Natural killer cell (primary cell): ENCODE measurements around the gene RFX3. TPM values are rescaled to one million over a fixed set of nuclear protein-coding genes. Genes with fewer than 3 reads are reported as not detected.

Experiments
- ATAC-seq, 3 donors: fragments of 150-1000 bp in 2 of 3; fragments of 200-7000 bp in 1 of 3; cut with Tn5 transposase; 1 replicate in 1 of 3; 2 replicates in 2 of 3; pipeline ENCODE4 v1.10.0; 2021; ENCODE audit warnings: mild to moderate bottlenecking in 2 of 3, moderate library complexity in 2 of 3
- DNase-seq, 2 donors: peaks; one replicate each; pipeline versions ENCODE4 v3.0.0 to v3.0.0-alpha.2; 2013 to 2021; ENCODE audit warnings: mixed read lengths in 1 of 2
- H3K27ac ChIP-seq: one replicate; pipeline ENCODE4 v1.5.1; 2013; ENCODE audit warnings: mild to moderate bottlenecking, low read length
- H3K27me3 ChIP-seq: one replicate; pipeline ENCODE4 v1.6.1; 2013; ENCODE audit warnings: low read length; ENCODE audit not compliant: control insufficient read depth, insufficient read depth
- H3K36me3 ChIP-seq: one replicate; pipeline ENCODE4 v1.6.1; 2013; ENCODE audit warnings: low read length; ENCODE audit not compliant: control insufficient read depth, insufficient read depth
- H3K4me1 ChIP-seq: one replicate; pipeline ENCODE4 v1.6.1; 2013; ENCODE audit warnings: low read length; ENCODE audit not compliant: control insufficient read depth, insufficient read depth
- H3K4me3 ChIP-seq: one replicate; pipeline ENCODE4 v1.5.1; 2013; ENCODE audit warnings: low read length
- H3K9me3 ChIP-seq: one replicate; pipeline ENCODE4 v1.6.1; 2013; ENCODE audit warnings: low read length; ENCODE audit not compliant: control insufficient read depth, insufficient read depth
- H3K27ac Mint-ChIP-seq, 2 donors: one replicate each; pipeline ENCODE4 v1.8.0; 2022; ENCODE audit warnings: mild to moderate bottlenecking in 2 of 2, mixed read lengths in 2 of 2, moderate library complexity in 1 of 2
- H3K27me3 Mint-ChIP-seq, 2 donors: one replicate each; pipeline ENCODE4 v1.8.0; 2022; ENCODE audit warnings: low read depth in 2 of 2, mixed read lengths in 2 of 2
- H3K36me3 Mint-ChIP-seq: one replicate; pipeline ENCODE4 v1.8.0; 2022; ENCODE audit warnings: mixed read lengths
- H3K4me1 Mint-ChIP-seq, 2 donors: one replicate each; pipeline ENCODE4 v1.8.0; 2022; ENCODE audit warnings: mixed read lengths in 2 of 2
- H3K4me3 Mint-ChIP-seq: one replicate; pipeline ENCODE4 v1.8.0; 2022; ENCODE audit warnings: mild to moderate bottlenecking, moderate library complexity, mixed read lengths
- H3K9me3 Mint-ChIP-seq, 2 donors: one replicate each; pipeline ENCODE4 v1.8.0; 2022; ENCODE audit warnings: mixed read lengths in 2 of 2
- WGBS: methylation state at CpG from one replicate; pipeline ENCODE4 v1.1.7; 2013; ENCODE audit warnings: missing lambda C conversion rate; ENCODE audit not compliant: insufficient coverage; 5-methylcytosine and 5-hydroxymethylcytosine counted together
- intact Hi-C: fragments of 100-400 bp; cut with micrococcal nuclease; formaldehyde crosslinking; loops from one replicate; pipeline ENCODE4 v1.14.2; 2022
- total RNA-seq, 4 donors: library from RNA; stranded (reverse); fragments of 120-200 nt in 1 of 4; gene quantifications; one replicate each; pipeline versions ENCODE4 v1.2.3 to v1.2.4, GENCODE V29; 2013 to 2022
- TF ChIP-seq, protein P1 (sequence below): fragments of 200-600 bp; IDR thresholded peaks from one replicate; pipeline ENCODE4 v1.8.0; 2022; ENCODE audit warnings: antibody characterized with exemption

The RFX3 gene
- total RNA-seq, 3 donors from 2014 or later (not counting 1 experiment from before 2014, with no cell fraction given): 24.0 to 30.6 (median 30.0) TPM

DNA sequence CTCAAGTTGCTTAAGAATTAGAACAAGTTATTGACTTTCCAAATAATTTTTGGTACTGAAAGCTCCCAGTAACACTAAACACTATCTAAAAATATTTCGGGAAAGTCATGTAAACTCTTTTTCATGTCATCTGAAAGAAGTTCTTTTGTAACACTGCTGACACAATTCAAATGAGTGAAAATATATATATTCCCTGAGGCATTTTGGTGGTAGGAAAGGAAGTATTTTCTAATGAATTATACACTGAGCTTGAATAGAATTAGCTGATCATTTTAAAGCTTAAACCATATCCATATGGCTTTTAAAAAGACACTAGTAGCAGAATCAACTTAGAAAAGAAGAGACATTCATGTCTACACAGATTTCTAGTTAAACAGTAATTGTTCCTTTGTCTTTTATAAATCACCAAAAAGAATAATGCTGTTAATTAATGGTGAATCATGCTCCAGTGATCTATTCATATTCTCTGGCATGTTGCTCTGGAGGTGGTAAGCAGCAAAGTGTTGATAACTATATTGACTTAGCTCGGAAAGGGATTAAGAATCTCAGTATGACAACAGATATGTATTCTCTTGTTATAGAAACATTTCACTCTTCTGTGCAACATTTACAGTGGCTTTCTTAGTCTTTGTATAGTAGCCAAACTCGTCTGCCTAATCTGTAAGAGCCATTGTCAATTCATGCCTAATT is 27.4 kb upstream of the RFX3 start:
- H3K9me3 Mint-ChIP-seq: no peaks in the 10 kb centered on the region
- intact Hi-C loops: no loop called here
- H3K36me3 Mint-ChIP-seq: peaks cover 4% of the 10 kb centered on the region
- peaks cover 9% of the 10 kb centered on the region for H3K36me3 ChIP-seq
- no peaks in the 10 kb centered on the region for H3K27me3 Mint-ChIP-seq
- TF ChIP-seq, protein P1, sequence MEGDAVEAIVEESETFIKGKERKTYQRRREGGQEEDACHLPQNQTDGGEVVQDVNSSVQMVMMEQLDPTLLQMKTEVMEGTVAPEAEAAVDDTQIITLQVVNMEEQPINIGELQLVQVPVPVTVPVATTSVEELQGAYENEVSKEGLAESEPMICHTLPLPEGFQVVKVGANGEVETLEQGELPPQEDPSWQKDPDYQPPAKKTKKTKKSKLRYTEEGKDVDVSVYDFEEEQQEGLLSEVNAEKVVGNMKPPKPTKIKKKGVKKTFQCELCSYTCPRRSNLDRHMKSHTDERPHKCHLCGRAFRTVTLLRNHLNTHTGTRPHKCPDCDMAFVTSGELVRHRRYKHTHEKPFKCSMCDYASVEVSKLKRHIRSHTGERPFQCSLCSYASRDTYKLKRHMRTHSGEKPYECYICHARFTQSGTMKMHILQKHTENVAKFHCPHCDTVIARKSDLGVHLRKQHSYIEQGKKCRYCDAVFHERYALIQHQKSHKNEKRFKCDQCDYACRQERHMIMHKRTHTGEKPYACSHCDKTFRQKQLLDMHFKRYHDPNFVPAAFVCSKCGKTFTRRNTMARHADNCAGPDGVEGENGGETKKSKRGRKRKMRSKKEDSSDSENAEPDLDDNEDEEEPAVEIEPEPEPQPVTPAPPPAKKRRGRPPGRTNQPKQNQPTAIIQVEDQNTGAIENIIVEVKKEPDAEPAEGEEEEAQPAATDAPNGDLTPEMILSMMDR: no peak
- no peaks in the 10 kb centered on the region for H3K27me3 ChIP-seq
- H3K27ac ChIP-seq: no peak overlapping the region
- no peaks in the 10 kb centered on the region for H3K9me3 ChIP-seq
- no peak for ATAC-seq
- 100% methylated on average over 2 of the region's 3 CpGs for WGBS
- no peak overlapping the region for H3K4me3 Mint-ChIP-seq
- no peak overlapping the region for H3K27ac Mint-ChIP-seq
- H3K4me1 ChIP-seq: no peaks in the 10 kb centered on the region
- H3K4me3 ChIP-seq: no peak overlapping the region
- H3K4me1 Mint-ChIP-seq: no peaks in the 10 kb centered on the region
- DNase-seq: no peak

DNA sequence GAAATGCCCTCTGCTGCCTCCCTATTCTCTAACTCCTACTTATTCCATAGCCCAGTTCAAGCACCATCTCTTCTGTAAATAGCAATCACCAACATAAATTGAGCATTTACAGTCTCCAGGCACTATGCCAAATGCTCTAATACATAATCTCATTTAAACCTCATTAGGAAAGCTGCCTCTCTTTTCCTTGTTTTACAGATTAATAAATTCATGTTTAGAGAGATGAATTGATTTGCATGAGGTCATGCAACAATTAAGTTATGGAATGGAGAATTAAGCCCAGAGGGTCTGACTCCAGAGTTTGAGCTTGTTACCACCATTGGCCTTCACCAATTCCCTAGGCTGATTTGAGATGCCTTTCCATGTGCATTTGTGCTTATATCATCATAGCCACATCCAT is 23.4 kb upstream of the RFX3 start:
- H3K27me3 ChIP-seq: no peaks in the 10 kb centered on the region
- H3K4me1 Mint-ChIP-seq: no peaks in the 10 kb centered on the region
- H3K9me3 ChIP-seq: no peaks in the 10 kb centered on the region
- intact Hi-C loops: no loop called here
- peaks cover 6% of the 10 kb centered on the region for H3K36me3 Mint-ChIP-seq
- H3K4me1 ChIP-seq: no peaks in the 10 kb centered on the region
- peaks cover 9% of the 10 kb centered on the region for H3K36me3 ChIP-seq
- no peak overlapping the region for H3K27ac Mint-ChIP-seq
- TF ChIP-seq, protein P1: no peak
- no peak overlapping the region for H3K4me3 Mint-ChIP-seq
- H3K27me3 Mint-ChIP-seq: no peaks in the 10 kb centered on the region
- no peaks in the 10 kb centered on the region for H3K9me3 Mint-ChIP-seq
- DNase-seq (no peak), ATAC-seq (no peak)
- H3K27ac ChIP-seq: no peak overlapping the region
- H3K4me3 ChIP-seq: no peak overlapping the region

DNA sequence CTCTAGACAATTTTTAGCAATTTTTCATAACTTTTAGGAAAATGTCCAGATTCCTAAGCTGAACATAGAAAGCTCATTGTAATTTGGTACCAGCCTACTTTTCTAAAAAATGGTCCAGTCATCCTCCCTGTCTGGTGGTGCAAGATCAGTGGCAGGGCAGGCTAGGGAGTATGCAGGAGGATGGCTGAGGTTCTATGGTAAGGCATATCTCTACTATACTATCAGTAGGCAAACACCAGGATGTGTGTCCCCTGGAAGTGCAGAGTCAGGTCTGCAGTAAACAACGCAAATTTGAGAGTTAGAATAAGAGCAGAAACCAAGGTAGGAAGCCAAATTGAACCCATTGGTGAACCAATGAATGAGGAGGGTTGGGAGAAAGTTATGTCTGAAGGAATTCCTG is 22.8 kb upstream of the RFX3 start:
- 100% methylated on average over 1 of the region's 1 CpG for WGBS
- intact Hi-C loops: no loop called here

More for the DNA sequence above, 22.8 kb upstream of the RFX3 start:
- Histone ChIP-seq H3K27ac (no peak overlapping the region), H3K27me3 (no peaks in the 10 kb centered on the region), H3K9me3 (no peaks in the 10 kb centered on the region), H3K4me1 (no peaks in the 10 kb centered on the region), H3K4me3 (no peak overlapping the region), H3K36me3 (peaks cover 6% of the 10 kb centered on the region)
- Mint-ChIP-seq H3K36me3 (peaks cover 6% of the 10 kb centered on the region), H3K9me3 (no peaks in the 10 kb centered on the region), H3K4me3 (no peak overlapping the region), H3K4me1 (no peaks in the 10 kb centered on the region), H3K27me3 (no peaks in the 10 kb centered on the region), H3K27ac (no peak overlapping the region)
- TF ChIP-seq, protein P1: no peak
- DNase-seq: no peak
- no peak for ATAC-seq
